Psoas muscle (tissue), 8 donors: ENCODE measurements around the gene UTP14C. TPM values are rescaled to one million over a fixed set of nuclear protein-coding genes. Genes with fewer than 3 reads are reported as not detected.

ENCODE experiments used
- ATAC-seq, 4 donors: fragments of 200-7000 bp; cut with Tn5 transposase; one replicate each; pipeline ENCODE4 v1.9.1; 2020; ENCODE audit warnings: moderate library complexity in 3 of 4, mild to moderate bottlenecking in 2 of 4
- DNase-seq, 2 donors: peaks; one replicate each; pipeline ENCODE4 v3.0.0-alpha.2; 2020
- H3K27ac ChIP-seq: fragments of 200-600 bp; one replicate; pipeline ENCODE4 v1.8.0; 2022
- H3K27me3 ChIP-seq, 3 donors: fragments of 200-600 bp in 1 of 3; one replicate each; pipeline versions ENCODE4 v1.6.1 to v1.8.0; 2013 to 2022; ENCODE audit warnings: low read length in 2 of 3, mild to moderate bottlenecking in 2 of 3, moderate library complexity in 1 of 3; ENCODE audit not compliant: insufficient read depth in 3 of 3
- H3K36me3 ChIP-seq, 2 donors: fragments of 200-600 bp in 1 of 2; one replicate each; pipeline versions ENCODE4 v1.6.1 to v1.8.0; 2013 to 2022; ENCODE audit warnings: low read depth in 1 of 2, mild to moderate bottlenecking in 1 of 2, moderate library complexity in 1 of 2; ENCODE audit not compliant: insufficient read depth in 1 of 2
- H3K4me1 ChIP-seq: fragments of 200-600 bp; one replicate; pipeline ENCODE4 v1.8.0; 2022
- H3K4me3 ChIP-seq: fragments of 200-600 bp; one replicate; pipeline ENCODE4 v1.8.0; 2022; ENCODE audit warnings: mild to moderate bottlenecking
- H3K9me3 ChIP-seq: fragments of 200-600 bp; one replicate; pipeline ENCODE4 v1.8.0; 2022
- CTCF ChIP-seq: fragments of 200-600 bp; IDR thresholded peaks from one replicate; pipeline ENCODE4 v1.8.0; 2022; ENCODE audit warnings: antibody characterized with exemption
- WGBS, 3 donors: extraction: QIAGEN DNeasy Blood & Tissue Kit; methylation state at CpG; one replicate each; pipeline versions ENCODE4 v1.1.6 to v1.1.7; 2013; 5-methylcytosine and 5-hydroxymethylcytosine counted together
- intact Hi-C, 2 donors: fragments of 100-400 bp; cut with DNase I; formaldehyde crosslinking; loops; one replicate each; pipeline versions ENCODE4 v1.11.0 to v1.14.2; 2022
- long read RNA-seq, 2 donors: library from polyadenylated mRNA; unstranded; transcript quantifications; one replicate each; pipeline ENCODE4 v2.0.0, GENCODE V29; 2021
- polyA plus RNA-seq, 3 donors: library from polyadenylated mRNA; stranded (reverse); fragments of 200-250 nt; gene quantifications; one replicate each; pipeline ENCODE4 v1.2.3, GENCODE V29; 2013
- total RNA-seq, 4 donors: library from RNA; stranded (reverse); fragmentation: NEBNext Ultra II Directional in 2 of 4; extraction: Animal tissue kit (Norgen Biotek cat#: 25700) in 2 of 4; gene quantifications; one replicate each; pipeline versions ENCODE4 v1.2.1 to v1.2.4, GENCODE V29; 2021 to 2023
- donor health status: healthy with polysubstance abuse.
- donor health status: DM: no; HTN: no; CAD: no; lungs with moderate emphysema.
- donor health status: Bipolar disorder and iron deficiency.
- donor health status: healthy.
- donor health status: DM: yes; HTN: yes; CAD: no.
- donor health status: DM: no; HTN: no; CAD: no.
- donor health status: DM: no; HTN: no; CAD: no.
- donor health status: DM: yes; HTN: yes; CAD: no.

Gene UTP14C
- total RNA-seq (10 to 100 TPM in 1 of 4 donors, 1 to 10 TPM in 3; 7.8 to 10.1 (median 9.1) TPM), polyA plus RNA-seq (10 to 100 TPM in 1 of 3 donors, 1 to 10 TPM in 2; 5.0 to 10.9 (median 7.7) TPM)
- long read RNA-seq, donor 1, partial matches to known transcripts = 0 of 1 reads
- long read RNA-seq, donor 1, other reads (novel, unspliced or antisense) = 1 of 1 reads
- long read RNA-seq, donor 2, partial matches to known transcripts = 0 of 2 reads
- long read RNA-seq, donor 2, other reads (novel, unspliced or antisense) = 2 of 2 reads

- WGBS, 3 donors = 96 to 99% (median 97%) methylated on average over 3 of the region's 3 CpGs
- intact Hi-C loops = no loop called here
- TF ChIP-seq CTCF = no peak
- peaks cover 10 to 68% of the 10 kb centered on the region in 2 donors for H3K36me3 ChIP-seq
- no peaks in the 10 kb centered on the region for H3K9me3 ChIP-seq
- ATAC-seq (no peak), DNase-seq (no peak)
- H3K4me1 ChIP-seq = no peaks in the 10 kb centered on the region
- no peak within 1 kb of the TSS for H3K4me3 ChIP-seq
- no peaks in the 10 kb centered on the region for H3K27me3 ChIP-seq
- no peak within 1 kb of the TSS for H3K27ac ChIP-seq
Observed at GRCh38 chr13:52024481-52024880, at the start of gene UTP14C. Gene UTP14C (plus strand): TSS chr13:52024691. CDS start chr13:52028805, 4,114 bp downstream.

GRCh38 chr13:51976423-51976822 lies 48.1 kb upstream of the UTP14C start:
- ATAC-seq (no peak), DNase-seq (no peak)
- 0 to 73% (median 33%) methylated on average over 1 of the region's 1 CpG for WGBS, 3 donors
- Histone ChIP-seq H3K4me3 (no peak overlapping the region), H3K36me3 (peaks cover 0 to 8% of the 10 kb centered on the region in 2 donors), H3K27ac (no peak overlapping the region), H3K9me3 (no peaks in the 10 kb centered on the region), H3K27me3 (no peaks in the 10 kb centered on the region), H3K4me1 (no peaks in the 10 kb centered on the region)
- intact Hi-C loops = no loop called here
- TF ChIP-seq CTCF = no peak

GRCh38 chr13:51976890-51977289 lies 47.6 kb upstream of the UTP14C start:
- Histone ChIP-seq H3K27me3 (no peaks in the 10 kb centered on the region), H3K4me1 (no peaks in the 10 kb centered on the region), H3K4me3 (no peak overlapping the region), H3K27ac (no peak overlapping the region), H3K9me3 (no peaks in the 10 kb centered on the region), H3K36me3 (peaks cover 0 to 8% of the 10 kb centered on the region in 2 donors)
- WGBS, 3 donors = 93 to 95% (median 95%) methylated on average over 5 of the region's 5 CpGs
- ATAC-seq (no peak), DNase-seq (no peak)
- no peak for TF ChIP-seq CTCF
- intact Hi-C loops = no loop called here

GRCh38 chr13:51977625-51978024 lies 46.9 kb upstream of the UTP14C start:
- no peak overlapping the region for H3K4me3 ChIP-seq
- no peak overlapping the region for H3K27ac ChIP-seq
- no peaks in the 10 kb centered on the region for H3K9me3 ChIP-seq
- DNase-seq (no peak), ATAC-seq (no peak)
- H3K27me3 ChIP-seq = no peaks in the 10 kb centered on the region
- no peaks in the 10 kb centered on the region for H3K4me1 ChIP-seq
- no peak for TF ChIP-seq CTCF
- peaks cover 0 to 8% of the 10 kb centered on the region in 2 donors for H3K36me3 ChIP-seq
- WGBS, 3 donors = 92 to 95% (median 92%) methylated on average over 5 of the region's 5 CpGs
- intact Hi-C loops = no loop called here
